ENCODE results near the gene NR5A1.

Gene NR5A1

GRCh38 chr9:124437086-124437485 lies 70.1 kb downstream of the NR5A1 start:
- DNase-seq = no peak

- no peak for DNase-seq
Observed at GRCh38 chr9:124436320-124436719, 70.9 kb downstream of the NR5A1 start.

All from NCI-H446 (cell line).